ENCODE results near the gene MPV17.
"Not testable (repeated sequence)": the region's sequence is repeated elsewhere in the genome, so short reads cannot be mapped to it uniquely, and the experiment has no call there.

The MPV17 gene

GRCh38 chr2:27305516-27305915 is 17.4 kb downstream of the MPV17 start:
- Histone ChIP-seq H3K9me3 (ENCODE audit: control insufficient read depth, insufficient read depth, low read length) (no peaks in the 10 kb centered on the region), H3K79me2 (ENCODE audit: control insufficient read depth, low read length) (no peaks in the 10 kb centered on the region), H3K4me1 (ENCODE audit: control insufficient read depth, low read length) (peaks cover 20% of the 10 kb centered on the region), H4K20me1 (ENCODE audit: control insufficient read depth, insufficient read depth, low read depth, low read length) (no peaks in the 10 kb centered on the region), H3K36me3 (ENCODE audit: control insufficient read depth, low read length) (peaks cover 3% of the 10 kb centered on the region; the same call in 1 of the 2 replicates), H3F3A (ENCODE audit: control insufficient read depth, insufficient read depth) (peaks cover 2% of the 10 kb centered on the region; the same call in 1 of the 2 replicates), H3K4me3 (ENCODE audit: low read length) (no peak overlapping the region), H3K27me3 (ENCODE audit: control insufficient read depth, low read length) (no peaks in the 10 kb centered on the region), H3K27ac (ENCODE audit: low read depth, low read length) (no peak overlapping the region), H3K4me2 (ENCODE audit: low read length) (no peak overlapping the region), H3K9me2 (replicated peaks; ENCODE audit: control insufficient read depth, low read length) (no peaks in the 10 kb centered on the region)
- no peak for TF ChIP-seq EZH2phosphoT487 (IDR thresholded peaks at IDR 0.05; ENCODE audit: borderline replicate concordance, low read length)
- TF ChIP-seq CTCF (IDR thresholded peaks at IDR 0.05; ENCODE audit: low read depth, low read length, poor library complexity, severe bottlenecking), result no peak

- Histone ChIP-seq H3K9me3 (ENCODE audit: control insufficient read depth, insufficient read depth, low read length) (no peaks in the 10 kb centered on the region), H3K36me3 (ENCODE audit: control insufficient read depth, low read length) (peaks cover 3% of the 10 kb centered on the region; the same call in 1 of the 2 replicates), H3K4me3 (ENCODE audit: low read length) (no peak overlapping the region), H3K4me2 (ENCODE audit: low read length) (no peak overlapping the region), H3K9me2 (replicated peaks; ENCODE audit: control insufficient read depth, low read length) (no peaks in the 10 kb centered on the region), H4K20me1 (ENCODE audit: control insufficient read depth, insufficient read depth, low read depth, low read length) (no peaks in the 10 kb centered on the region), H3K27ac (ENCODE audit: low read depth, low read length) (no peak overlapping the region), H3F3A (ENCODE audit: control insufficient read depth, insufficient read depth) (peaks cover 2% of the 10 kb centered on the region; the same call in 1 of the 2 replicates), H3K27me3 (ENCODE audit: control insufficient read depth, low read length) (no peaks in the 10 kb centered on the region), H3K79me2 (ENCODE audit: control insufficient read depth, low read length) (no peaks in the 10 kb centered on the region), H3K4me1 (ENCODE audit: control insufficient read depth, low read length) (peaks cover 20% of the 10 kb centered on the region)
- TF ChIP-seq CTCF (IDR thresholded peaks at IDR 0.05; ENCODE audit: low read depth, low read length, poor library complexity, severe bottlenecking) (no peak), EZH2phosphoT487 (IDR thresholded peaks at IDR 0.05; ENCODE audit: borderline replicate concordance, low read length) (no peak)
Measured at GRCh38 chr2:27304488-27305240, 18.2 kb downstream of the MPV17 start.

GRCh38 chr2:27303093-27304025 is 19.5 kb downstream of the MPV17 start:
- H3K36me3 ChIP-seq (ENCODE audit: control insufficient read depth, low read length), result no peaks in the 10 kb centered on the region
- H3K4me1 ChIP-seq (ENCODE audit: control insufficient read depth, low read length), result peaks cover 20% of the 10 kb centered on the region
- no peaks in the 10 kb centered on the region for H3K9me2 ChIP-seq (replicated peaks; ENCODE audit: control insufficient read depth, low read length)
- H3K27ac ChIP-seq (ENCODE audit: low read depth, low read length), result no peak overlapping the region
- no peaks in the 10 kb centered on the region for H3K9me3 ChIP-seq (ENCODE audit: control insufficient read depth, insufficient read depth, low read length)
- no peaks in the 10 kb centered on the region for H3K27me3 ChIP-seq (ENCODE audit: control insufficient read depth, low read length)
- H3K4me2 ChIP-seq (ENCODE audit: low read length), result peak overlapping the region; percentile 60
- TF ChIP-seq CTCF (IDR thresholded peaks at IDR 0.05; ENCODE audit: low read depth, low read length, poor library complexity, severe bottlenecking), result peak; percentile 78
- no peak for TF ChIP-seq EZH2phosphoT487 (IDR thresholded peaks at IDR 0.05; ENCODE audit: borderline replicate concordance, low read length)
- no peaks in the 10 kb centered on the region for H3K79me2 ChIP-seq (ENCODE audit: control insufficient read depth, low read length)
- peaks cover 2% of the 10 kb centered on the region; the same call in 1 of the 2 replicates for H3F3A ChIP-seq (ENCODE audit: control insufficient read depth, insufficient read depth)
- H3K4me3 ChIP-seq (ENCODE audit: low read length), result peak overlapping the region; percentile 54
- H4K20me1 ChIP-seq (ENCODE audit: control insufficient read depth, insufficient read depth, low read depth, low read length), result no peaks in the 10 kb centered on the region

GRCh38 chr2:27300606-27301005 is 22.3 kb downstream of the MPV17 start:
- H3K4me2 ChIP-seq (ENCODE audit: low read length); H4K20me1 ChIP-seq (ENCODE audit: control insufficient read depth, insufficient read depth, low read depth, low read length); H3K9me3 ChIP-seq (ENCODE audit: control insufficient read depth, insufficient read depth, low read length); H3K79me2 ChIP-seq (ENCODE audit: control insufficient read depth, low read length); H3F3A ChIP-seq (ENCODE audit: control insufficient read depth, insufficient read depth); H3K9me2 ChIP-seq (replicated peaks; ENCODE audit: control insufficient read depth, low read length); H3K27me3 ChIP-seq (ENCODE audit: control insufficient read depth, low read length); H3K36me3 ChIP-seq (ENCODE audit: control insufficient read depth, low read length); H3K4me3 ChIP-seq (ENCODE audit: low read length); H3K27ac ChIP-seq (ENCODE audit: low read depth, low read length): not testable (repeated sequence)
- peaks cover 19% of the 10 kb centered on the region for H3K4me1 ChIP-seq (ENCODE audit: control insufficient read depth, low read length)
